Activated CD4-positive, alpha-beta T cell treated with anti-CD3 and anti-CD28 coated beads, Interleukin-2, Interleukin-6, amounts not matched to agents 100 ng/mL and 50 ng/mL, durations not matched to agents 16 hours and 8 hours (primary cell): Measurements from ENCODE around the gene PSTPIP1.

Experiments used
- DNase-seq: peaks from one replicate; pipeline ENCODE4 v3.0.0-alpha.2; 2020

PSTPIP1 gene

GRCh38 chr15:76979331-76979925, 15.5 kb upstream of the PSTPIP1 start:
- DNase-seq: no peak

DNA sequence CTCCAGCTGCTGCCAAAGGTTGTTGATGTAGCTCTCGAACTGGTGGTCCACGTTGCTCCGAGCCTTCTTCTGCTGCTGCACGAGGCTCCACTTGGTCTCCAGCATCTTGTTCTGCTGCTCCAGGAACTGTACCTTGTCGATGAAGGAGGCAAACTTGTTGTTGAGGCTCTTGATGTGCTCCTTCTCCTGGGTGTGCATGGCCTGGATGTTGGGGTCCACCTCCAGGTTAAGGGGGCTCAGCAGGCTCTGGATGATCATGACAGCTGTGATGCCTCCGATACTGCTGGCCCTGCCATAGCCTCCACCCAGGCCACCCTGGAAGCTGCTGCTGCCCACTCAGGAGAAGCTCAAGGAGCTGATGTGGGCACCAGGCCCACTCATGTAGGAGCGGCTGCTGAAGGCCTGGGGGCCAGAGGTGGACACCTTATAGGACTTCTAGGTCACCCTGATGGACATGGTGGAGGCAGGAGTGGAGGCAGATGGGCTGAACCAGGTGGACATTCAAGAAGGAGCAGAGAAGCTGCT, 14.9 kb upstream of the PSTPIP1 start:
- no peak for DNase-seq

DNA sequence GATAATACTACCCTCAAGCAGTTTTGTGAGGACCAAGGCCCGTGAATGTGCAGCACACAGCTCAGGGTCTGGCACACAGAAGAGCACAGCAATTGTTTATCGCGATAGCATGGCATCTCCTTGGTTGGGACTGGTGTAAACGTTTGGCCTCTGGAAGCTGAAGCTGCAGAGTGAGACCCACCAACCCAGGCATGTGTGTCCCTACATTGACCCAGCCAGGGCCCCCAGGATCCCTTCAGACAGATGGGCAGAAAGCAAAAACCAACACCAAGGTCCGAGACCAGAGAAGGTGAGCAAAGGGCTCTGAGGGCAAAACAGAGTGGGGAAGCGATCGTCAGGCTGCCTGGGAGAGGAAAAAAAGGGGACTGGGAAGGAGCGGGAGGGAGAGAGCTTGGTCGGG, 12.6 kb upstream of the PSTPIP1 start:
- DNase-seq: no peak

DNA sequence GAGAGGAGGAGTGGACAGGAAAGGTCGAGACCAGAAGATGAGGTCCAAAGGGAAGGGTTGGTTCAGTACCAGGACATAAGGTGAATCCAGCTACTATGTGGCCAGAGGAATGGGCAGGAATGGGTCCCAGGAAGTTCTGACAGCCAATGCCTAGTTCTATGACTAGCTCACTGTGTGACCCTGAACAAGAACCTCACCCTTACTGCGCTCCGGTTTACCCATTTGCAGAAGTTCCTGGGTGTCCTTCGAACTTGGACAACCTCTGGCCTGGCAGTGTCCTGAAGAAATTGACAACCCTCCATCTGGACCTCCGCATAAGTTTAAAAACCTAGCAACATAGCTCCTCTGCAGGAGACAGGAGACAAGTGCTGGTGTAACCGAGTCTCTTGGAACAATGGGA, 12.2 kb upstream of the PSTPIP1 start:
- DNase-seq: no peak

DNA sequence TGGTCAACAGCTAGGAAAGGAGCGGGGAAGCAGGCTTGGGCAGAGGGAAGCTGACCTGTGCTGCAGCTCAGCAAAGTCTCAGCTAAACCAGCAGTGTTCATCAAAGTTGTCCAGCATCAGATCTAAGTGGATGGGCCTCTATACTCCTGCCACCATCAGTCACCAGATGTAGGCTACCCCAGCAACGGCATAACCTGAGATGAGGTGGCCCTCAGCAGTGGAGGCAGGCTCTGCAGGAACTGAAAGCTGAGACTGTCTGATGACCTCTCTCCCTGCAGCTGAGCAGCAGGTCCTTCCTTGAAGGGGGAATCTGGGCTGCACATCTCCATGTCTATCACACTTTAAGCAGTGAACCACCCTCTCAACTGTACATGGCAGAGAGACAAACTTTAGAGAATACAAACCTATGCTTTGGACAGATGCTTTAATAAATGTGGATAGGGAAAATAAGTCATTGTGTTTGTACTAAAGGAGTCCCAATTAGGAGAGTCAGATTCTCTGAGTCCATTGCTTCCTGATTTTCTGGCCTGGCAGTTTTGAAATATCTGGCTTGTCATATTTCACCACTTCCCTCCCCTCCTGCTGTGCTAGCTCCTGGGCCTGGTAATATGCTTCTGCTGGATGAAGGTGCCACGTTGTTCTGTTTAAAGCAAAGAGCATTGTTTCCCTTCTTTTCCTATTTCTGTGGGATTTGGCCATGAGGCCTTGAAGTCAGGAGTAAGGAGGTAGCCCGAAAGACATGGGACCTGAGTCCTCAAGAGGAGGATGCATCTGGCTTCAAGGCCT, 11.1 kb upstream of the PSTPIP1 start:
- DNase-seq: no peak

DNA sequence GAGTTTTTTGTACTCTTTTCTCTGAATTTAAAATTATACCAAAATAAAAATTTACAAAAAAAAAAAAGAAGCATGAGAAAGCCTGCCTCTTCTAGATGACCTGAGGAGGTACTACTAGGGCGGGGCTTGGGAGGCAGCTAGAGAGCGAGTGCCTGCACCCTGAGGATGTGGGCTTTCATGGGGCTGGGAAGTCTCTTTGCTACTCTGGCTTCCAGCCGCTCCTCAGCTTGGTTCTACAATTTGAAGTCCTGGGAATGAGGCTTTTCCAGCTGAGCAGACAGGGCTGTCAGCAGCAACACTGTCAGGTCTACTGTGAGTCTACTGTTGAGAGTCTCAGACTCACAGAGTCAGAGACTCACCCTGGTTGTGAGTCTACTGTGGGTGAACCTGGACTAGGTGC, 8.2 kb upstream of the PSTPIP1 start:
- peak; percentile 48 for DNase-seq

GRCh38 chr15:76987276-76987675, 7.7 kb upstream of the PSTPIP1 start:
- no peak for DNase-seq

GRCh38 chr15:76987896-76988860, 6.7 kb upstream of the PSTPIP1 start:
- peak; percentile 96 for DNase-seq

- peak; percentile 34 for DNase-seq
These were observed 5.8 kb upstream of the PSTPIP1 start for GRCh38 chr15:76988867-76989780.

GRCh38 chr15:76991048-76991447, 3.9 kb upstream of the PSTPIP1 start:
- DNase-seq: no peak

DNA sequence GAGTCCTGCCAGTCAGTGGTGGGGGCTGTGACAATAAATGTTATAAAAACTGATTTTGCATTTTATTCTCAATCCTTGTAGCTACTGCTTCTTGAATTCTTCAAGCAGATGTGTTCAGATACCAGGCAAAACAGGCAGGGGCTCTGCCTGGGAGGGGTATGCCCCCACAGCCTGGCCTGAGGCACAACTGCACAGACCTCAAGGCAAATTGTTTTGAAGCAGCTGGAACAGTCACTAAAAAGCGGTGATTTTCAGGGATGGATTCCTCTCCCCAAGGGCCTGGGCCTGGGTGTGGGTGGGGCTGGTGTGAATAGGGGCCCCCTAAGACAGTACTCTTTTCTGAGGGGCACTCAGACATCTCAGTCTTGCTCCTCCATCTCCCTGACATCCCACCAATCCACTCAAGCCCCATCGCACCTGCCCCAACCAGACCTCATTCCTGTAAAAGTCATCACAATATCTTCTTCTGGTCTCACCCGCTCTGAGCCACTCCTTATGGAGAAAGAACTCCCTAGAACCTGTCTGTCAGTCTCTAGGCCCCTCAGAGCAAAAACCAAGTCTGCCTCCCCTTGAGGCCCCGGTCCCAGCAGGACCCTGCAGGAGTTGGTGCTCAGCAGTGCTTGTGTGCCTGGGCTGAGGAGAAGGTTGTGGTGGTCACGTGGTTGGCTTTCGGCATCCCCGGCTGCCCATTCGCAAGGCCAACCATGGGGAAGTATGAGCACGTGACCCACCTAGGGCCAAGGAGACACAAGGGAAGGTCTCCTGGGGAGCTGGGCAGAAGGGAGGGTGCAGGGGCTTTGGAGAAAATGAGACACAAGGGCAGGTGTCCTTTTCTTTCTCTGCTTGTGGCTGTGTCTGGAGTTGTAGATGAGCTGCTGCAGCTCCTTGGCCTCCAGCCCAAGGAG, 2.9 kb upstream of the PSTPIP1 start:
- DNase-seq: no peak

DNA sequence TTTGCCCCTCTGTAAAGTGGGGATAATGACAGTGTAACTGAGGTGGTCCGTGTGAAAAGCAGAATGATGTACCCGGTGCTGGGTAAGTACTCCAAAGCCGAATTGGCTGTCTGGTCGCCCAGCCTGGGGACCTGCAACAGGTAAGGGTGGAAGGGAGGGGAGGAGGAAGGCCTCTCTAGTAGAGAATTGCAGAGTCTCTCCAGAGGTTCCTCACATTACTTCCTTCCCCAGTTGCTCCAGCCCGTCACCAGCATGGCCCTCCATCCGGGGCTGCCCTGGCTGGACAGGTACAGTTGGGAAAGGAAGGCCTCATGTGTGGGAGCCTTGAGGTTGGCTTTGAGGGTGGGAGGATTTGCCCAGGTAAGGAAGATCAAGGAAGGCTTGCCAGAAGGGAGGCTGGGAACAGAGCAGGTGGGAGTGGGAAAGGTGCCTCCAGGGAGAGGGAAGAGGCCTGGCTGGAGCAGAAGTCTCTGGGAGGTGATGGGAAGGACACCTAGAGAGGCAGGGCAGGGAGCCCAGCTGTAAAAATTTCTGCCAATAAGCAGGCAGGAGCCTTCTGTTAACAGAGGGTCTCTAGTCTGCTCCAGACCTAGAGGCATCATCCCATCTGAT, 1.7 kb upstream of the PSTPIP1 start:
- DNase-seq: no peak

DNA sequence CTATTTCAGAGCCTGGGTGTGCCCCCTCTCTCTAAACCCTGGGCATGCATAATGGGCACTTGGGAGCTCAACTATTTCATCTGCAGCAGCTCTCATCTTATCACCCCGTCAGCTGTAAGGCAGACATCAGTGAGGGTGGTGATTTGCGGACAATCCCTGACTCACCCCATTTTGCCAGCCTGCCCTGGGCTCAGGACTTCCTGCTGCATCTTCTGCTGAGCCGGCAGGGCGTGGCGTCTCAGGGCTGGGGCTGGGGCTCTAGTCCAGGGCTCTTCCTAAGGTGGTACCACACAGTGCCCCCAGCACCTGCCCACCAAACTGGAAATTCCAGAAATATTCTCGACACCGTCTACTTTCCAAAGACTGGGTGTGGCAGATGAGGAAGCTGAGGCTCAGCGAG, 925 bp upstream of the PSTPIP1 start:
- peak; percentile 87 for DNase-seq

DNA sequence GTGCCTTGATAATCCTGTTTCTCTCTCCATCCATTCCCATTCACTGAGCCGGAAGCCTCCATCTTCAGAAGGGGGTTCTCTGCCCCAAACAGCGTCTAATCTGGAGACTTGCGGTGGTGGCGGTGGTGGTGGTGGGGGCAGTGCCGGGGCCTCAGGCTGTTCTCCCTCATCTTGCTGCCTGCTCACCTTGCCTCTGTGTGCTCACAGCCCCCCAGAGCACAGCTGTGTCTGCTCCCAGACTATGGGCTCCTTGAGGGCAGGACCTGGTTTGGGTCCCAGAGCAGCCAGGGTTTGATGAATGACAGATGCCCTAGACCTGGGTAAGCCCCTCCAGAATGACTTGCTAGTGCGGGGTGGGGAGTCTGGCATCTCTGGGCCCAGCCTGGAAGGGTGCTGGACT, 430 bp upstream of the PSTPIP1 start:
- peak; percentile 41 for DNase-seq

DNA sequence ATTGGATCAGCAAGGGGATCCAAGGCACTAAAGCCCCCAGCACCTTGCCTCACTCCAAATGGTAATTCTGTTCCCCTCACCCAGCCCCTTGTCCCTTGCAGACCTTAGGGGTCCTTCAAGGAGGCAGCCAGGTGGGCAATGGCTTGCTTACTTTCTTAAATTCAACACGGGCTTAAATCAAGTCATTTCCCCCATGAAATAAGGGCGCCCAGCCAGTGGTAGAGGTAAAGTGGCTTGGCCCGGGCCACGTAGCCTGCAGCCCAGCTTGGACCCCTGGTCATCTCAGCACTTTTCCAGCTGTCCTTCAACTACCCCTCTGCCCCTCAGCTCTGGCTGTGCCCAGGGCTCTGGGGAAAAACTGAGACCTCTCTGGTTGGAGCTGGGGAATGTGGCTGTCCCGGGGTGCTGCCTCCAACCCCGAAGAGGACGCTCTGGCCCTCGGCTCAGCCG, 1.2 kb downstream of the PSTPIP1 start:
- DNase-seq: no peak

DNA sequence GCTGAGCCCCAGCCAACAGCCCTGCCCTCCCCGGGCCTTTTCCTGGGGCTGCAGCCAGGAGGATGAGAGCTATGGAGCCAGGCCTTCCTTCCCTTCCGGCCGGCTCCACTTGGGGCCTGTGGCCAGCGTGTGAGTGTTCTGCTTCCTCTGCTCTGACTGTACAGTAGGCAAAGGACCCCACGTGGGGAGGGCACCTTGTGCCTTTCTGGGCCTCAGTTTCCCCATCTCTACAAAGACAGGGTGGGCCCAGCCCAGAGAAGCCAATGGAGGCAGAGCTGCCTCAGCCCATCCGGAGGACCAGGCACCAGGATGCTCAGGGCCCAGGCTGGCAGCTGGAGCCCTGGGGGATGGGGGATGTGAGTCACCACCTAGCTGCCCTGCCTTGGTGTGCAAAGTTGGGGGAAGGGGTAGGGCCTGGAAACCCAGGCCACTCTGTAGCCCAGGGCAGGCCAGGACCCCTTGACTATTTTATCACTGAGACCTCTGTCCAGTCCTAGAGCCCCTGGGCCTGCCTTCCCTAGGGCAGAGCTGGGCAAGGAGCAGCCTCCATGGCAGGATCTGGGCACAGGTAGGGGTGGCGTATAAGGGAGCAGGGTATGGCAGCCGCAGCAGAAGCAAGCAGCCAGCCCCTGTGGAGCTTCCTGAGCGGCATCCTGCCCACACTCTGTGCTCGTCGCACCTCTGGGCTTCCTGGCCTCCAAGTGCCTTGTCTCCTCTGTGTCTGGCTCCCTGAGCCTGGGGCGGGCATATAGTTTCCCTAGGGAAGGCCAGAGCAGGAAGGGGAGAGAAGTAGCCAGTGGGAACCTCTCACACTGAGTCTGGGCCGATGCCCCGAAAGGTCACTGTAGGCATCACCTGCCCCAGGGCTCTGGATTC, 1.8 kb downstream of the PSTPIP1 start:
- peak; percentile 81 for DNase-seq

DNA sequence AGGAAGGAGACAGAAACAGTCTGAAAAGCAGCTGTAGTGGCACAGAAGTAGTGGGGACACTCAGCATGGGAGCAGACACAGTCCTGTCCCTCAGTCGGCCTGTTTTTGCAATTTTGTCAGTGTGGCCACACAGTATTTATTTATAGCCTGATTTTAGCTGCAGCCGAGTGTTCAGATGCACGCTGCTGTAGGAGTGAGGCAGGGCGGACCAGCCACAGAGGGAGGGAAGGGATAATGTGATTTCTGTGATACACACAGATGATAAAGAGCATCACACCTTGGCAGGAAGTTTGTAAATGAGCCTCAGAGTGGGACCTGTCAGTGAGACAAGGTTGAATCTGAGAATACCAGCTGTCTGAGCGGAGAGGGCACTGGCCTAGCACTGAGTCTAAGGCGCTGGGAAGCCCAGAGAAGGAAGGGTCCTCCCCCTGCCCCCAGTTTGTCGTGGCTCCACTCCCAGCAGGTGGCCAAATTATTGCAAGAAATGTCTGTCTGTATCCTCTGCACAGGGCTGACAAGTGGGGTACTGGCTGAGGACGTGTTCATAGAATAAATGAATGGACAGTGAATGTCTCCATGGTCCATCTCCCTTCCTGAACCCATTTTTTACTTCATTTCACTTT, 3.8 kb downstream of the PSTPIP1 start:
- peak; percentile 42 for DNase-seq

- DNase-seq: peak; percentile 45
These were observed 5.1 kb downstream of the PSTPIP1 start for GRCh38 chr15:76999996-77000395.

DNA sequence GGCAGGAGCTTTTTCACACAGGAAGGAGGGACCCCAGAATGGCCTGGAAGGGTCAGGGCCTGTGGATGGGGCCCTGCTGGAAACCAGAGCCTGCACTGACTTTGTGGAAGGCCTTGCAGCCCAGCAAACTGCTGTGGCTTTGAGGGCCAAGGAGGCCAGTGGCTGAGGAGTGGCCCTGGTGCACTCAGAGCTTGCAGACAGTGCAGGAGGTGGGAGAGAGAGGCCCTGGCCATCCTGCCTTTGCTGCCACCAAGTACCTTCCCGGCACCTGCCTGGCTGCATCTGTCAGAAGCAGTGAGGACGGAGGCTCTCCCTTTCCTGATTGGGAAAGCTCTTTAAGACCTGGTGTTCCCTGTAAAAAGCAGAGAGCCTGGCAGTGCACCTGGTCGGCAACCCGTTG, 6.4 kb downstream of the PSTPIP1 start:
- no peak for DNase-seq
